Left ventricle myocardium inferior (tissue), 1 donor: ENCODE data around the gene COL23A1. TPM values are rescaled to one million over a fixed set of nuclear protein-coding genes. Genes with fewer than 3 reads are reported as not detected.

Experiments
- DNase-seq: peaks from one replicate; pipeline ENCODE4 v3.0.0-alpha.2; 2020
- H3K27ac ChIP-seq: fragments of 200-600 bp; replicated peaks from 2 replicates; pipeline ENCODE4 v1.8.0; 2021
- H3K27me3 ChIP-seq: fragments of 200-600 bp; 2 replicates; pipeline ENCODE4 v1.8.0; 2021; ENCODE audit warnings: low read depth
- H3K36me3 ChIP-seq: fragments of 200-600 bp; 2 replicates; pipeline ENCODE4 v1.8.0; 2021
- H3K4me1 ChIP-seq: fragments of 200-600 bp; 2 replicates; pipeline ENCODE4 v1.8.0; 2021
- H3K4me3 ChIP-seq: fragments of 200-600 bp; 2 replicates; pipeline ENCODE4 v1.8.0; 2021; ENCODE audit warnings: mild to moderate bottlenecking, moderate library complexity
- H3K9me3 ChIP-seq: fragments of 200-600 bp; replicated peaks from 2 replicates; pipeline ENCODE4 v1.8.0; 2021
- CTCF ChIP-seq: fragments of 200-600 bp; IDR thresholded peaks from 2 replicates; pipeline ENCODE4 v1.8.0; 2021; ENCODE audit warnings: antibody characterized with exemption, mild to moderate bottlenecking, borderline replicate concordance
- intact Hi-C: fragments of 100-400 bp; cut with micrococcal nuclease; formaldehyde crosslinking; loops from one replicate; pipeline ENCODE4 v1.11.0; 2022
- total RNA-seq: library from RNA; stranded (reverse); fragmentation: NEBNext Ultra II Directional; extraction: Animal tissue kit (Norgen Biotek cat#: 25700); gene quantifications from one replicate; pipeline ENCODE4 v1.2.1, GENCODE V29; 2021
- donor health status: DM: no; HTN: yes; CAD: no; lungs with severe emphysema.

Gene COL23A1
- total RNA-seq, 1 donor from 2014 or later, result 27.4 TPM

GRCh38 chr5:178272591-178272990 lies 317.6 kb downstream of the COL23A1 start:
- TF ChIP-seq CTCF, result no peak
- Histone ChIP-seq H3K36me3 (no peaks in the 10 kb centered on the region), H3K27ac (no peak overlapping the region), H3K9me3 (peaks cover 8% of the 10 kb centered on the region), H3K4me3 (no peak overlapping the region), H3K4me1 (peaks cover under 1% of the 10 kb centered on the region), H3K27me3 (peaks cover 9% of the 10 kb centered on the region)
- DNase-seq, result no peak
- intact Hi-C loops, result no loop called here

GRCh38 chr5:178271726-178272479 lies 318.3 kb downstream of the COL23A1 start:
- Histone ChIP-seq H3K27ac (no peak overlapping the region), H3K27me3 (peaks cover 4% of the 10 kb centered on the region), H3K4me3 (no peak overlapping the region), H3K4me1 (peaks cover 7% of the 10 kb centered on the region), H3K9me3 (peaks cover 8% of the 10 kb centered on the region), H3K36me3 (no peaks in the 10 kb centered on the region)
- no peak for TF ChIP-seq CTCF
- no peak for DNase-seq
- intact Hi-C loops, result no loop called here

GRCh38 chr5:178271231-178271630 lies 319.0 kb downstream of the COL23A1 start:
- DNase-seq, result no peak
- TF ChIP-seq CTCF, result no peak
- intact Hi-C loops, result no loop called here

GRCh38 chr5:178269499-178269898 lies 320.7 kb downstream of the COL23A1 start:
- no peaks in the 10 kb centered on the region for H3K9me3 ChIP-seq
- H3K36me3 ChIP-seq, result no peaks in the 10 kb centered on the region
- no peak overlapping the region for H3K27ac ChIP-seq
- intact Hi-C loops, result no loop called here
- DNase-seq, result no peak
- no peak overlapping the region for H3K4me3 ChIP-seq
- H3K27me3 ChIP-seq, result no peaks in the 10 kb centered on the region
- peaks cover 12% of the 10 kb centered on the region for H3K4me1 ChIP-seq
- TF ChIP-seq CTCF, result no peak

More at GRCh38 chr5:178271231-178271630, 319.0 kb downstream of the COL23A1 start:
- H3K27me3 ChIP-seq, result no peaks in the 10 kb centered on the region
- no peak overlapping the region for H3K27ac ChIP-seq
- H3K36me3 ChIP-seq, result no peaks in the 10 kb centered on the region
- peaks cover 12% of the 10 kb centered on the region for H3K4me1 ChIP-seq
- H3K4me3 ChIP-seq, result no peak overlapping the region
- peaks cover 8% of the 10 kb centered on the region for H3K9me3 ChIP-seq

- Histone ChIP-seq H3K27ac (no peak overlapping the region), H3K9me3 (no peaks in the 10 kb centered on the region)
- intact Hi-C loops, result no loop called here
Observed at GRCh38 chr5:178267876-178268275, 322.3 kb downstream of the COL23A1 start.

More at GRCh38 chr5:178267876-178268275, 322.3 kb downstream of the COL23A1 start:
- Histone ChIP-seq H3K27me3 (no peaks in the 10 kb centered on the region), H3K4me1 (peaks cover 12% of the 10 kb centered on the region), H3K4me3 (no peak overlapping the region), H3K36me3 (no peaks in the 10 kb centered on the region)
- TF ChIP-seq CTCF, result no peak
- DNase-seq, result no peak
